Gastrocnemius medialis (tissue), 4 donors: ENCODE results near the gene PROSER3. TPM values are rescaled to one million over a fixed set of nuclear protein-coding genes. Genes with fewer than 3 reads are reported as not detected.

ENCODE experiments used
- ATAC-seq, 2 donors: fragments of 150-250 bp; one replicate each; pipeline ENCODE4 v1.9.1; 2016
- DNase-seq, 2 donors: peaks; one replicate each; pipeline ENCODE4 v3.0.0-alpha.2; 2019
- H3K27ac ChIP-seq, 4 donors: fragments of 200-600 bp; sonication (generic); 1 replicate in 1 of 4; 2 replicates in 3 of 4; pipeline ENCODE4 v1.5.1; 2016 to 2018; ENCODE audit warnings: mild to moderate bottlenecking in 2 of 4, moderate library complexity in 1 of 4
- H3K27me3 ChIP-seq, 3 donors: fragments of 200-600 bp; sonication (generic) in 2 of 3; 1 replicate in 1 of 3; 2 replicates in 2 of 3; pipeline versions ENCODE4 v1.5.1 to v1.6.0; 2016 to 2019; ENCODE audit warnings: mild to moderate bottlenecking in 1 of 3, moderate library complexity in 1 of 3
- H3K36me3 ChIP-seq, 2 donors: fragments of 200-600 bp; sonication (generic) in 1 of 2; one replicate each; pipeline ENCODE4 v1.5.1; 2017 to 2018
- H3K4me1 ChIP-seq, 2 donors: fragments of 200-600 bp; sonication (generic) in 1 of 2; one replicate each; pipeline ENCODE4 v1.5.1; 2016 to 2017; ENCODE audit warnings: mild to moderate bottlenecking in 2 of 2
- H3K4me3 ChIP-seq, 4 donors: fragments of 200-600 bp; sonication (generic) in 3 of 4; 1 replicate in 1 of 4; 2 replicates in 3 of 4; pipeline ENCODE4 v1.5.1; 2016 to 2019; ENCODE audit warnings: mild to moderate bottlenecking in 2 of 4
- H3K9me3 ChIP-seq, 3 donors: fragments of 200-600 bp; sonication (generic) in 2 of 3; 1 replicate in 1 of 3; 2 replicates in 2 of 3; pipeline ENCODE4 v1.5.1; 2016 to 2019
- POLR2A ChIP-seq, 2 donors: fragments of 450-650 bp; IDR thresholded peaks; one replicate each; pipeline ENCODE4 v1.6.1; 2017; ENCODE audit warnings: antibody characterized with exemption in 2 of 2, mild to moderate bottlenecking in 2 of 2, moderate library complexity in 2 of 2
- in situ Hi-C, 4 donors: fragments of 200-750 bp; cut with MboI; loops; one replicate each; pipeline versions ENCODE4 v1.15.0 to v1.8.0; 2017; ENCODE audit warnings: low sequenced_read_pairs in 4 of 4
- intact Hi-C: fragments of 100-400 bp; cut with DNase I; formaldehyde crosslinking; loops from one replicate; pipeline ENCODE4 v1.15.1; 2023; ENCODE audit warnings: low total_unique reads
- total RNA-seq, 4 donors: library from RNA; depleted of rRNA; stranded (reverse); fragments of >200 nt; gene quantifications; one replicate each; pipeline versions ENCODE4 v1.1.0 to v1.2.3, GENCODE V29; 2016
- TF ChIP-seq, protein P1 (sequence below), 5 experiments: fragments of 450-650 bp in 3 of 5; fragments of 200-600 bp in 2 of 5; sonication (generic) in 2 of 5; IDR thresholded peaks in 4 of 5; conservative IDR thresholded peaks in 1 of 5; 1 replicate in 4 of 5; 2 replicates in 1 of 5; pipeline ENCODE4 v1.5.1; 2016 to 2019; ENCODE audit warnings: antibody characterized with exemption in 5 of 5, mild to moderate bottlenecking in 3 of 5, moderate library complexity in 3 of 5

The PROSER3 gene
- total RNA-seq, 4 donors from 2014 or later = 0.63 to 4.3 (median 3.0) TPM

DNA sequence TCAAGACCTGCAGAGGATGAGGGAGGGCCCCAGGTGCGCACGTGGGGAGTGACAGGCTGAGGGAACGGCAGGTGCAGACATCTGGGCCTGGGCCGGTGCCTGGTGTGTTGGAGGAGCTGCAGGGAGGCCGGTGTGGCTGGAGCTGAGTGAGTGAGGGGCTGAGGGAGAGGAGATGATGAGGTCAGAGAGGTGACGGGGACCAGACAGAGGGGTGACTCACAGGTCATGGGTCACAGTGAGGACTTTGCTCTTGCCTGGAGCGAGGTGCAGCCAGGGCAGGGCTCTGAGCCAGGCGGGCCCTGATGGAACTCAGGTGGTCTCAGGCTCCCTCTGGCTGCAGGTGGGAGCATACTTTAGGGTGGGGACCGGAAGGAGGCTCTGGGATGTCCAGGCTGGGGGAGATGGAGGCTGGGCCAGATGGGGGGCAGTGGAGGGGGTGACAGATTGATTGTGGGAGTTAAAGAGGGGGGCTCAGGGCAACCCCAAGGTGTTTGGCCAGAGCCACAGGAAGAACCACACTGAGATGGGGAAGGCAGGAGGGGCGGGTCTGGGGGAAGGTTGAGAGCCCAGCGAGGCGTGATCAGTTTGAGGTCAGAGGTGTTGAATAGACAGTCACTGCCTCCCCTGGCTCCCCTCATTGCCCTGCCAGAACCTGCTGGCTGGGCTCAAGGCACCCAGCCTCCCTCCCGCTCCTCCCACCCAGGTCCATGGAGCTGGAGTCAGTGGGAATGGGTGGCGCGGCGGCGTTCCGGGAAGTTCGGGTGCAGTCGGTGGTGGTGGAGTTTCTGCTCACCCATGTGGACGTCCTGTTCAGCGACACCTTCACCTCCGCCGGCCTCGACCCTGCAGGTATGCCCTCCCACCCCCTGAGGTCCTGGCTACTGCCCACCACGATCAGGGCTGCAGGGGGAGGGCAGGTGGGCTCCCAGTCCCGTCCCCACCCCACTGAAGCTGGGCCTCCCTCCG lies 25.8 kb downstream of the PROSER3 start:
- no peak for DNase-seq
- in situ Hi-C loops (no loop called here), intact Hi-C loops (no loop called here)
- Histone ChIP-seq H3K4me3 (no peak overlapping the region), H3K36me3 (peaks cover 0 to 17% of the 10 kb centered on the region in 2 donors), H3K4me1 (no peaks in the 10 kb centered on the region), H3K27me3 (no peaks in the 10 kb centered on the region), H3K9me3 (no peaks in the 10 kb centered on the region), H3K27ac (no peak overlapping the region)
- TF ChIP-seq, protein P1, sequence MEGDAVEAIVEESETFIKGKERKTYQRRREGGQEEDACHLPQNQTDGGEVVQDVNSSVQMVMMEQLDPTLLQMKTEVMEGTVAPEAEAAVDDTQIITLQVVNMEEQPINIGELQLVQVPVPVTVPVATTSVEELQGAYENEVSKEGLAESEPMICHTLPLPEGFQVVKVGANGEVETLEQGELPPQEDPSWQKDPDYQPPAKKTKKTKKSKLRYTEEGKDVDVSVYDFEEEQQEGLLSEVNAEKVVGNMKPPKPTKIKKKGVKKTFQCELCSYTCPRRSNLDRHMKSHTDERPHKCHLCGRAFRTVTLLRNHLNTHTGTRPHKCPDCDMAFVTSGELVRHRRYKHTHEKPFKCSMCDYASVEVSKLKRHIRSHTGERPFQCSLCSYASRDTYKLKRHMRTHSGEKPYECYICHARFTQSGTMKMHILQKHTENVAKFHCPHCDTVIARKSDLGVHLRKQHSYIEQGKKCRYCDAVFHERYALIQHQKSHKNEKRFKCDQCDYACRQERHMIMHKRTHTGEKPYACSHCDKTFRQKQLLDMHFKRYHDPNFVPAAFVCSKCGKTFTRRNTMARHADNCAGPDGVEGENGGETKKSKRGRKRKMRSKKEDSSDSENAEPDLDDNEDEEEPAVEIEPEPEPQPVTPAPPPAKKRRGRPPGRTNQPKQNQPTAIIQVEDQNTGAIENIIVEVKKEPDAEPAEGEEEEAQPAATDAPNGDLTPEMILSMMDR (IDR thresholded peaks at IDR 0.05 in 4 of 5, conservative IDR thresholded peaks at IDR 0.05 in 1 of 5) = no peak
- TF ChIP-seq POLR2A (IDR thresholded peaks at IDR 0.05) = no peak
- ATAC-seq = no peak

DNA sequence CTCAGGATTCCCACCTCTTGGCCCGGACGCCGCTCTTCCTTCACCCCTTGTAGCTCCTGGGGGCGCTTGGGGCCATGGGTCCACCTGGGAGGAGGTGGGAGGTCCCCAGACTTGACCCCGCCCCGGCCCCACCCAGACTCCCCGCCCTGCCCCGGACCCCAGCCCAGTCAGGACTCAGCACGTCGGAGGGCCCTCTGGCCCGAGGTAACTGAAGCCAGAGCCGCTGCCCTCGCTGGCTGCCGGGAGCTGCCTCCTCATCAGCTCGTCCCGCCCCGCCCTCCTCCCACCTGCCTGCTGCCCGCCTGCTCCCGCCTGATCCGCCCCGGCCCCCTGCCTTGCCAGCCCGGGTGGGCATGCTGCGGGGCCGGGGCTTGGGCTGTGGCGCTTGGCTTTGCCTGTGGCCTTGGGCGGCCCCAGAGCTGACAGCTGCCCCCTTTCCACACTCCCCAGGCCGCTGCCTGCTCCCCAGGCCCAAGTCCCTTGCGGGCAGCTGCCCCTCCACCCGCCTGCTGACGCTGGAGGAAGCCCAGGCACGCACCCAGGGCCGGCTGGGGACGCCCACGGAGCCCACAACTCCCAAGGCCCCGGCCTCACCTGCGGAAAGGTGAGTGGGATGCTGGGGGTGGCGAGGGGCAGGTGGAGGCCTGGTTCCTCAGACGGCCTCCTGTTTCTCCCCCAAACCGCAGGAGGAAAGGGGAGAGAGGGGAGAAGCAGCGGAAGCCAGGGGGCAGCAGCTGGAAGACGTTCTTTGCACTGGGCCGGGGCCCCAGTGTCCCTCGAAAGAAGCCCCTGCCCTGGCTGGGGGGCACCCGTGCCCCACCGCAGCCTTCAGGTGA lies 26.7 kb downstream of the PROSER3 start:
- Histone ChIP-seq H3K36me3 (peaks cover 0 to 17% of the 10 kb centered on the region in 2 donors), H3K4me1 (no peaks in the 10 kb centered on the region), H3K4me3 (no peak overlapping the region), H3K9me3 (no peaks in the 10 kb centered on the region), H3K27ac (no peak overlapping the region), H3K27me3 (no peaks in the 10 kb centered on the region)
- in situ Hi-C loops = no loop called here
- no peak for ATAC-seq
- intact Hi-C loops = no loop called here
- no peak for TF ChIP-seq POLR2A (IDR thresholded peaks at IDR 0.05)
- TF ChIP-seq, protein P1 (IDR thresholded peaks at IDR 0.05 in 4 of 5, conservative IDR thresholded peaks at IDR 0.05 in 1 of 5) = no peak
- DNase-seq = no peak

DNA sequence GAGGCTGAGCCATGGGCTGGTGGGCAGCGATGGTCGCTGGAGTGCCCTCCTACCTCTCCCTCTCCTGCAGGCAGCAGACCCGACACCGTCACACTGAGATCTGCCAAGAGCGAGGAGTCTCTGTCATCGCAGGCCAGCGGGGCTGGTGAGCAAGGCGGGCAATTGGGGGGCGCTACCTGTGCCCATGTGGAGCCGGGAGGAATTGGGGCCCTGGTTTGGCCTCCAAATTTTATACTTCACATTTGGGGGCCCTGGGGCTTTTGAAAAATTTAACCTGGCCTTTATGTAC lies 27.3 kb downstream of the PROSER3 start:
- in situ Hi-C loops (no loop called here), intact Hi-C loops (no loop called here)
- Histone ChIP-seq H3K27ac (no peak overlapping the region), H3K9me3 (no peaks in the 10 kb centered on the region), H3K4me3 (no peak overlapping the region), H3K36me3 (peaks cover 0 to 11% of the 10 kb centered on the region in 2 donors), H3K27me3 (no peaks in the 10 kb centered on the region), H3K4me1 (no peaks in the 10 kb centered on the region)
- DNase-seq = no peak
- no peak for TF ChIP-seq POLR2A (IDR thresholded peaks at IDR 0.05)
- TF ChIP-seq, protein P1 (IDR thresholded peaks at IDR 0.05 in 4 of 5, conservative IDR thresholded peaks at IDR 0.05 in 1 of 5) = no peak
- ATAC-seq = no peak

DNA sequence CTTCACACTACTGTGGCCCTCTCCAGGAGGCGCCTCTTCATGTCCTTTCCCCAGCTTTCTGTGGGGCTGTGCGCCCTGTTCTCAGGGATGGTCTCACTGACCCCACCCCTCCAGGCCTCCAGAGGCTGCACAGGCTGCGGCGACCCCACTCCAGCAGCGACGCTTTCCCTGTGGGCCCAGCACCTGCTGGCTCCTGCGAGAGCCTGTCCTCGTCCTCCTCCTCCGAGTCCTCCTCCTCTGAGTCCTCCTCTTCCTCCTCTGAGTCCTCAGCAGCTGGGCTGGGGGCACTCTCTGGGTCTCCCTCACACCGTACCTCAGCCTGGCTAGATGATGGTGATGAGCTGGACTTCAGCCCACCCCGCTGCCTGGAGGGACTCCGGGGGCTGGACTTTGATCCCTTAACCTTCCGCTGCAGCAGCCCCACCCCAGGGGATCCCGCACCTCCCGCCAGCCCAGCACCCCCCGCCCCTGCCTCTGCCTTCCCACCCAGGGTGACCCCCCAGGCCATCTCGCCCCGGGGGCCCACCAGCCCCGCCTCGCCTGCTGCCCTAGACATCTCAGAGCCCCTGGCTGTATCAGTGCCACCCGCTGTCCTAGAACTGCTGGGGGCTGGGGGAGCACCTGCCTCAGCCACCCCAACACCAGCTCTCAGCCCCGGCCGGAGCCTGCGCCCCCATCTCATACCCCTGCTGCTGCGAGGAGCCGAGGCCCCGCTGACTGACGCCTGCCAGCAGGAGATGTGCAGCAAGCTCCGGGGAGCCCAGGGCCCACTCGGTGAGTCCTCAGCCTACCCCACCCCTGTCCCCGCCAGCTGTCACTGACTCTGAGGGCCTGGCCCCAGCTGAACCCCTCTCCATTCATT lies 28.6 kb downstream of the PROSER3 start:
- TF ChIP-seq, protein P1 (IDR thresholded peaks at IDR 0.05 in 4 of 5, conservative IDR thresholded peaks at IDR 0.05 in 1 of 5) = no peak
- TF ChIP-seq POLR2A (IDR thresholded peaks at IDR 0.05) = no peak
- intact Hi-C loops (no loop called here), in situ Hi-C loops (no loop called here)
- Histone ChIP-seq H3K27me3 (no peaks in the 10 kb centered on the region), H3K4me1 (no peaks in the 10 kb centered on the region), H3K9me3 (no peaks in the 10 kb centered on the region), H3K4me3 (no peak overlapping the region), H3K27ac (no peak overlapping the region), H3K36me3 (no peaks in the 10 kb centered on the region)
- ATAC-seq (no peak), DNase-seq (no peak)
